HEK293T (cell line): ENCODE results near the gene LRMDA.

Experiments
- CTCF ChIA-PET: fragments of 350-600 bp; formaldehyde crosslinking; extraction: SDS; loops from one replicate; lab custom pipeline; 2021; ENCODE audit warnings: antibody characterized with exemption, inconsistent platforms; lab: Yijun Ruan, JAX
- POLR2A ChIA-PET: fragments of 350-600 bp; formaldehyde crosslinking; extraction: SDS; loops from one replicate; lab custom pipeline; 2020; ENCODE audit warnings: antibody characterized with exemption, inconsistent platforms; lab: Yijun Ruan, JAX
- DNase-seq: peaks from one replicate; pipeline ENCODE4 v3.0.0; 2012; ENCODE audit warnings: mixed read lengths; ENCODE audit errors: extremely low spot score
- ARNT ChIP-seq: fragments of 450-650 bp; IDR thresholded peaks from 2 replicates; pipeline ENCODE4 v1.6.1; 2017; ENCODE audit warnings: mild to moderate bottlenecking
- BHLHE40 ChIP-seq: fragments of 450-650 bp; IDR thresholded peaks from 2 replicates; pipeline ENCODE4 v1.6.1; 2016; ENCODE audit warnings: mild to moderate bottlenecking, moderate library complexity, borderline replicate concordance
- CTBP1 ChIP-seq: fragments of 450-650 bp; IDR thresholded peaks from 2 replicates; pipeline ENCODE4 v1.6.1; 2016; ENCODE audit warnings: borderline replicate concordance
- ELF4 ChIP-seq: fragments of 450-650 bp; IDR thresholded peaks from 2 replicates; pipeline ENCODE4 v1.6.1; 2017; ENCODE audit warnings: antibody characterized with exemption
- FOXA1 ChIP-seq: fragments of 450-650 bp; IDR thresholded peaks from 2 replicates; pipeline ENCODE4 v1.6.1; 2016; ENCODE audit warnings: mild to moderate bottlenecking
- FOXK2 ChIP-seq: fragments of 450-650 bp; IDR thresholded peaks from 2 replicates; pipeline ENCODE4 v1.6.1; 2016; ENCODE audit warnings: mild to moderate bottlenecking
- FOXM1 ChIP-seq: fragments of 450-650 bp; IDR thresholded peaks from 2 replicates; pipeline ENCODE4 v1.6.1; 2017; ENCODE audit warnings: mild to moderate bottlenecking, borderline replicate concordance
- HDGF ChIP-seq: fragments of 450-650 bp; IDR thresholded peaks from 2 replicates; pipeline ENCODE4 v1.6.1; 2017; ENCODE audit warnings: antibody characterized with exemption, borderline replicate concordance
- L3MBTL2 ChIP-seq: fragments of 450-650 bp; conservative IDR thresholded peaks from 2 replicates; pipeline ENCODE4 v1.6.1; 2016; ENCODE audit warnings: mild to moderate bottlenecking
- LEF1 ChIP-seq: fragments of 450-650 bp; IDR thresholded peaks from 2 replicates; pipeline ENCODE4 v1.6.1; 2017; ENCODE audit warnings: mild to moderate bottlenecking, borderline replicate concordance
- NFRKB ChIP-seq: fragments of 450-650 bp; IDR thresholded peaks from 2 replicates; pipeline ENCODE4 v1.6.1; 2016; ENCODE audit warnings: mild to moderate bottlenecking, moderate library complexity
- PKNOX1 ChIP-seq: fragments of 450-650 bp; IDR thresholded peaks from 2 replicates; pipeline ENCODE4 v1.6.1; 2016
- SP1 ChIP-seq: fragments of 450-650 bp; IDR thresholded peaks from 2 replicates; pipeline ENCODE4 v1.6.1; 2017
- SUZ12 ChIP-seq: fragments of 450-650 bp; IDR thresholded peaks from 2 replicates; pipeline ENCODE4 v1.6.1; 2016; ENCODE audit warnings: mild to moderate bottlenecking
- TARDBP ChIP-seq: fragments of 450-650 bp; IDR thresholded peaks from 2 replicates; pipeline ENCODE4 v1.6.1; 2016
- ZNF384 ChIP-seq: fragments of 450-650 bp; IDR thresholded peaks from 2 replicates; pipeline ENCODE4 v1.6.1; 2016

LRMDA gene

GRCh38 chr10:76130892-76131291 lies 699.5 kb downstream of the LRMDA start:
- POLR2A ChIA-PET = no interaction called here
- DNase-seq = no peak
- CTCF ChIA-PET = no interaction called here
- no peak for TF ChIP-seq LEF1
- no peak for TF ChIP-seq TARDBP
- TF ChIP-seq NFRKB = no peak
- no peak for TF ChIP-seq FOXM1
- no peak for TF ChIP-seq FOXA1
- TF ChIP-seq PKNOX1 = no peak
- no peak for TF ChIP-seq L3MBTL2
- TF ChIP-seq FOXK2 = no peak
- TF ChIP-seq ARNT = no peak
- TF ChIP-seq SUZ12 = no peak
- no peak for TF ChIP-seq SP1

GRCh38 chr10:76133597-76134255 lies 702.3 kb downstream of the LRMDA start:
- ChIA-PET POLR2A (no interaction called here), CTCF (interaction anchor here (1.0 to 1.4 kb wide), 2 partner anchors 10 to 17 kb away, joined by 3 read pairs; no protein-coding TSS in a partner anchor)

GRCh38 chr10:76136961-76137360 lies 705.5 kb downstream of the LRMDA start:
- CTCF ChIA-PET = no interaction called here
- TF ChIP-seq SUZ12 = no peak
- no peak for TF ChIP-seq FOXK2
- no peak for TF ChIP-seq LEF1
- TF ChIP-seq CTBP1 = no peak
- no peak for TF ChIP-seq FOXA1
- TF ChIP-seq SP1 = no peak
- no peak for TF ChIP-seq ZNF384
- no peak for TF ChIP-seq PKNOX1
- no peak for TF ChIP-seq L3MBTL2
- no peak for TF ChIP-seq FOXM1
- TF ChIP-seq TARDBP = no peak
- TF ChIP-seq HDGF = no peak
- no peak for TF ChIP-seq ARNT
- no peak for TF ChIP-seq ELF4
- TF ChIP-seq NFRKB = no peak
- no peak for DNase-seq

More at GRCh38 chr10:76133597-76134255, 702.3 kb downstream of the LRMDA start:
- DNase-seq = no peak
- peak; percentile 49 for TF ChIP-seq PKNOX1
- no peak for TF ChIP-seq HDGF

GRCh38 chr10:76138286-76138685 lies 706.9 kb downstream of the LRMDA start:
- CTCF ChIA-PET = no interaction called here
- TF ChIP-seq FOXM1 (no peak), SP1 (no peak), NFRKB (no peak), ELF4 (no peak)
- DNase-seq = no peak
- POLR2A ChIA-PET = no interaction called here

More at GRCh38 chr10:76136961-76137360, 705.5 kb downstream of the LRMDA start:
- POLR2A ChIA-PET = no interaction called here

DNA sequence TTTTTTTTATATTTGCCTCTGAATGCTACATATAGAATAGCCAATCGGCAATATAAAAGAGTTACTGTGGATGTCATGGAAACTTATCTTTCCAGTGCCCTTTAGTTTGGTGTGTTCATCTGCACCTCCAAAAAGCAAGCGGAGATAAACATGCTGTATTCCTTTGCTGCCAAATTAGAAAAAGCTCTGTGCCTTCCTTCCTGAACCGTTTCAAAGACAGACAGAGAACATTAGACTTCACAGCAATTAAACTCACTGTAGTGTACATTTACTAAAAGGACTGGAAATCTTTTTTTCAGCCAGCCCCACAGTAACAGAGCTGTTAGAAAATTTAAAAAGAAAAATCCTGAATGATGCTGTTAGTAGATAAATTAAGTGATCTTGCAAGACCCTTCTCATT lies 707.5 kb downstream of the LRMDA start:
- CTCF ChIA-PET = no interaction called here
- POLR2A ChIA-PET = no interaction called here
- no peak for DNase-seq
- no peak for TF ChIP-seq CTBP1
- TF ChIP-seq SUZ12 = no peak
- TF ChIP-seq ZNF384 = no peak
- no peak for TF ChIP-seq FOXM1
- no peak for TF ChIP-seq NFRKB
- no peak for TF ChIP-seq FOXA1
- TF ChIP-seq ELF4 = no peak
- no peak for TF ChIP-seq ARNT
- TF ChIP-seq BHLHE40 = no peak
- no peak for TF ChIP-seq PKNOX1
- no peak for TF ChIP-seq SP1
- no peak for TF ChIP-seq HDGF
- TF ChIP-seq FOXK2 = no peak
- no peak for TF ChIP-seq LEF1
- no peak for TF ChIP-seq L3MBTL2
- TF ChIP-seq TARDBP = no peak

- POLR2A ChIA-PET = no interaction called here
- TF ChIP-seq FOXM1 (no peak), ARNT (no peak), NFRKB (no peak), ZNF384 (no peak), PKNOX1 (no peak), BHLHE40 (no peak), L3MBTL2 (no peak), SUZ12 (no peak), LEF1 (no peak), ELF4 (no peak)
Measured at GRCh38 chr10:76139431-76139830, 708.0 kb downstream of the LRMDA start.

More at GRCh38 chr10:76139431-76139830, 708.0 kb downstream of the LRMDA start:
- CTCF ChIA-PET = no interaction called here
- no peak for DNase-seq
